C1 segment of cervical spinal cord (tissue), 14 donors: ENCODE measurements around the gene CFAP97D2.
"Not testable (repeated sequence)": the region's sequence is repeated elsewhere in the genome, so short reads cannot be mapped to it uniquely, and the experiment has no call there.

Source experiments
- DNase-seq, 14 donors: peaks; one replicate each; lab custom pipeline; 2025; lab: John Stamatoyannopoulos, UW

Gene CFAP97D2

GRCh38 chr13:114234645-114235421, 55.8 kb downstream of the CFAP97D2 start, which contains the start of gene CDC16:
Gene CDC16, plus strand, starts transcription at chr13:114234897. Its CDS starts 188 bp downstream, at chr13:114235085.
- peak; percentile 38 to 93 (median 86) for DNase-seq

DNA sequence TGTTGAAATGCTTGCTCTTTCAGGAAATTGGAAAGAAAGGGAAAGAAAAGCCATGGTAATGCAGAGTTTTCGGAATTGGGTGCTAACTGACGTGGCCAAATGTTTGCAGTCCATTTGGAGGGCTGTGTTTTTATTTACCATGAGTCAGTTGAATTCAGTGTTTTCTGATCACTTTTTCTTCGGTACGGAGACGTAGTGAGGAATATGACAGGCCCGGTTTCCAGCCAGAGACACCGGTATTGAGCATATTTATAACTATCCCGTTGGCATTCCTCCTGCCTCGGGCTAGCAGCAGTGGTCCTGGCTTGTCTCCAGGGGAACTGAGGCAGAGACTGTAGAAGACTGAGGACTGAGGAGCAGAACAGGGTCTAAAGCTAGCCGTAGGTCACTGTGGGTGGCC, 56.6 kb downstream of the CFAP97D2 start:
- peak in 1 of 14 donors; percentile 15 for DNase-seq

DNA sequence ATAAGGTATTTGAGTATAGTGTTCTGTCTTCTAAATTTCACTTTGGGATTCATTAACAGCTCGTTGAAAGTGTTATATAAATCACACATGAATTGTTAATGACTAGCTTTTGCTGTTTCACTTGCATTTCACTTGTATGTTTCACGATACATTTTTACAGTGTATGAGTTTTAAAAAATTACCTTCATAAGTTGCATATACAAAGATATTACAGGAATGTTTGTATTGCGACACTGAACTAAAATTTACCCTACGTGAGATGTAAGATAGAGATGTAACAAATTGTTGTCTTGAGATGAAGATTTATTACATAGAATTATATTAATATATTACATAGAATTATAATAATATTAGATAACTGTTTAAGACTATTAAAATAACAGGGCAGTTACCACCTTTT, 57.2 kb downstream of the CFAP97D2 start:
- no peak for DNase-seq

DNA sequence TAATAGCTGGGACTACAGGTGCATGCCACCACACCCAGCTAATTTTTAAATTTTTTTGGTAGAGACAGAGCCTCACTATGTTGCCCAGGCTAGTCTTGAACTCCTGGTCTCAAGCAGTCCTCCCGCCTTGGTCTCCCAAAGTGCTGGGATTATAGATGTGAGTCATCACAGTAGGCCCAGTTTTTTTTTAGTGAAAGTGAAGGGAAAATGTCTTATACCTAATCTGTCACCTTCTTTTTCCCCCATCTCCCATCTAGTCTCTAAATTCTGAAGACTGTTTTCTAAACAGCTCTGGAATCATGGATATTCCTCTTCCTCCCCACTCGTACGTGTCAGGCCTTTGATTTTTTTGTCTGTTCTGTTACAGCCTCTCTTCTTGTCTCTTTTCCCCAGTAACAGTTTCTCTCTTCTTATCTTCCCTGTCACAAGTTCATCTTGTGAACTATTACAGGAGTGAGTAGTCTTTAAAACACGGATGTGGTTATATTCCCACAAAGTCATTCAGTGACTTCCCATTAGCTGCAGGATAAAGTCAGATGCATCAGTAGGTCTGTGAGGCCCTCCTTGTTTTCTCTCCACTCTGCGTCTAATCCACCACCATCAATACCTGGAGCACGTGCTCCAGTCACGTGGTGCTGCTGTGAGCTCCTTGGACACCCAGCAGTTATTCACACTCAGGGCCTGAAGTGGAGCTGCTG, 58.5 kb downstream of the CFAP97D2 start:
- no peak for DNase-seq

DNA sequence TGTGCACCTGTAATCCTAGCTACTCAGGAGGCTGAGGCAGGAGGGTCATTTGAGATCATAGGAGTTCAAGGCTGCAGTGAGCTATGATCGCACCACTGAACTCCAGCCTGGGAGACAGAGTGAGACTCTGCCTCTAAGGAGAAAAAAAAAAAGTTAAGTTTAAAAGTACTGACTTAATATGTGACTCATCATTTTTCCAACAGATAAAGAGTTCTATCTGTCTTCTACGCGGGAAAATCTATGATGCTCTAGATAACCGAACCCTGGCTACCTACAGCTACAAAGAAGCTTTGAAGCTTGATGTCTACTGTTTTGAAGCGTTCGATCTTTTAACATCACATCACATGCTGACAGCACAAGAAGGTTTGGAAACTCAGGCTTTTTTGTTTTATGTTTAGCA, 62.9 kb downstream of the CFAP97D2 start:
- DNase-seq, result no peak

DNA sequence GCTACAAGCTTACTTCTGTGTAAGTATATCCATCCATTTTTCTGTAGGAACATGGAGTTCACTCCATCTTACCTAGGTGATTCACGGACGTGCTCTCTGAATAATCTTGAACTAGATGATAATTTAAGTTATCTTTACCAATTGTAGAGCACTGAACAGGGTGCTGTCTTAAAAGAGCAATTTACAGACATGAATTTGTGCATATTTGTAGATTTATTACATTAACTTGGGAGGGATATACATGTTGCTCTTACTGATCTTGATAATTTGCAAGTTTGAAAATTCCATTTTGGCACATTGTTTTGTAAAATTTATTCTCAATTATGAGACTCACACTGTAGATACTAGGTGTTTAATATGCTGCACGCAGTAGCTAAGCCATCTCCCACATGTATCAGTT, 64.9 kb downstream of the CFAP97D2 start:
- no peak for DNase-seq

DNA sequence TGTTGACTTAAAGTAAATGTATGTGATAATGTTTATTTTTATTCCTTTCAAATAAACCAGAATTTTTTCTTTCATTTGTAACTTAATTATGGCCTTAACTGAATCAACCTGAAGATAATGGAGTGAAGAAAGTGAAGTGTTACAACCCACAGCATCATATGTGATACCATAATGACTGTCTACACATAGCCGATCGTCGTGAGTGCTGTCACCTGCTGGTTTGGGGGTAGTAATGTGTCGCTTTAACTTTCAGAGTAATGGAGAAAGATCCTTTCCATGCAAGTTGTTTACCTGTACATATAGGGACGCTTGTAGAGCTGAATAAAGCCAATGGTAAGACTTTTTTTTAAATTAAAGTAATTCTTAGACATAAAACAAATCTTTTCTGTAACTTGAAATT, 65.6 kb downstream of the CFAP97D2 start:
- DNase-seq, result no peak

DNA sequence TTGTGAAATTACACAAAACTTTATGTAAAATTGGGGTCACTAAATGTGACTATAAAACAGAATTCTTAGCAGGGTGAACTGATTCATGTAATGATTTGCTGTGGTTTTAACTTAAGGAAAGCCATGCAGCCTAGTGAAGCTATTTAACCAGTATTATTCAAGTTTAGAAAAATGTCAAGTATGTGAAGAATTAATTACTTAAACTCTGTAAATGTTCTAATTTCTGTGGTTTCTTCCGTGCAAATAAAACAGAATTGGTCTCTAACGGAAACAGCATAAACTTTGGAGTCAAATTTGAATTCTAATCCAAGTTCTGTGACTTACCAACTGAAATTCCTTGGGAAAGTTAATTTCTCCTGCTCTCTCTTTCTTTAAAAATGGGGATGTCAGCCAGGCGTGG, 69.0 kb downstream of the CFAP97D2 start:
- no peak for DNase-seq

- DNase-seq, result no peak
Observed at GRCh38 chr13:114249077-114249476, 70.0 kb downstream of the CFAP97D2 start.

DNA sequence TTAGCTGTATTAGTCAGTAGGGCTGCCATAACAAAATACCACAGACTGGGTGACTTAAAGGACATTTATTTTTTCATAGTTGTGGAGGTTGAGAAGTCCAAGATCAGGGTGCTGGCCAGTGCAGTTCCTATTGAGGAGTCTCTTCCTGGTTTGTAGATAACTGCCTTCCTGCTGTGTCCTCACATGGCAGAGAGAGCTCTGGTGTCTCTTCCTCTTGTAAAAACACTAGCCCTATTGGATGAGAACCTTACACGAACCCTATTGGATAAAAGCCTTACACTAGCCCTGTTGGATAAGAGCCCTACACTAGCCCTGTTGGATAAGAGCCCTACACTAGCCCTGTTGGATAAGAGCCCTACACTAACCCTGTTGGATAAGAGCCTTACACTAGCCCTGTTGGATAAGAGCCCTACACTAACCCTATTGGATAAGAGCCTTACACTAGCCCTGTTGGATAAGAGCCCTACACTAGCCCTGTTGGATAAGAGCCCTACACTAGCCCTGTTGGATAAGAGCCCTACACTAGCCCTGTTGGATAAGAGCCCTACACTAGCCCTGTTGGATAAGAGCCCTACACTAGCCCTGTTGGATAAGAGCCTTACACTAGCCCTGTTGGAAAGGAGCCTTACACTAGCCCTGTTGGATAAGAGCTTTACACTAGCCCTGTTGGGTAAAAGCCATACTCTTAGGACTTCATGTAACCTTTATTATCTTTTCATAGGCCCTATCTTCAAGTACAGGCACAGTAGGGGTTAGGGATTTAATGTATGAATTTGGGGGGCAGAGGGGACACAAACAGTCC, 72.8 kb downstream of the CFAP97D2 start:
- DNase-seq, result not testable (repeated sequence)

GRCh38 chr13:114256547-114256946, 77.5 kb downstream of the CFAP97D2 start:
- DNase-seq, result no peak

DNA sequence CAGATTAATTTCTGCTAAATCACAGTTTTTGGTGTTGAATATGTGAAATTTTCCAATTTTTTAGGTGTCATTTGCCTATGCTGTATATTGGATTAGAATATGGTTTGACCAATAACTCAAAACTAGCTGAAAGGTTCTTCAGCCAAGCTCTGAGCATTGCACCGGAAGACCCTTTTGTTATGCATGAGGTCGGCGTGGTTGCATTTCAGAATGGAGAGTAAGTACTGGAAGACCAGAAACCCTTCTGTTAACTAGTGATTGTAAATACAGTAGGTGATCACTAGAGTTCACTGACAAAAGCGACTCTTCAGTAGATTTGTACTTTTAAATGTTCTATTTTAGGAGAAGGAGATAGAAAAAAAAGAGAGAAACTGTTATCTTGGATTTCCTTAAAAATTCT, 78.0 kb downstream of the CFAP97D2 start:
- no peak for DNase-seq

- no peak for DNase-seq
Observed at GRCh38 chr13:114258589-114258988, 79.5 kb downstream of the CFAP97D2 start.

DNA sequence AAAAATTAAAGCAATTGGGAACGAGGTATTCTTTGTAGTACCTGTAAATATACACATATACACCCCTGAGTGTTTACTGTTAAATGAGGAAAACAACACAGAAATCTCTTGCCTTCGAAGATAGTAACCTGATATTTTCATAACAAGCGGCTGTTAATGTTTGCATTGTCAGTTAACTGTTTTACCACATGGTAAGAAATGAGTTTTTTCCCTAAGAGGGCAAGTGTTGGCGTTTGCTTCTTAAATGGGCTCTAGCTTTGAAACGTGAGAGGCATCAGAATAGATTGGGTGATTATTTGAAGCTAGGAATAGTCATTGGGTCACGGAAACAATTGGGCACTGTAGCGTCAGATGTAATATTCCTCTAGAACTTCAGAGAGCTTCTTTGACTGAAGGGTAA, 80.3 kb downstream of the CFAP97D2 start:
- no peak for DNase-seq

DNA sequence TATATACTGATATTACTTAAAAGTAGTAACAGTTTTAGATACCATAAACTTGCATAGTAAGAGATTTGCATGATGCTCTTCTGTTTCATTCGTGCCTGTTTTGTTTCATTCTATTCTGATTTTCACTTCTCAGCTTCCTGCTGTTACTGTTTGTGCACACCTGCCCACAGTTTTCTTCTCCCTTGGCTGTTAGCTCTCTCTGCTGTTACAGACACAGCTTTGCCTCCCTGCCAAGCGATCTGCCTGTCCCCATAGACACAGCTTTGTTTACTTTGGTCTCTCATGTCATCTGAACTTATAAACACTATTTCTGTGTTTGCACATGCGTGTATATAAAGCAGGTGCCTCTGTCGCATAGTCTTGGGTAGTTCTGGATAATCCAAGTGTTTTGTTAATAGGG, 80.9 kb downstream of the CFAP97D2 start:
- DNase-seq, result no peak

DNA sequence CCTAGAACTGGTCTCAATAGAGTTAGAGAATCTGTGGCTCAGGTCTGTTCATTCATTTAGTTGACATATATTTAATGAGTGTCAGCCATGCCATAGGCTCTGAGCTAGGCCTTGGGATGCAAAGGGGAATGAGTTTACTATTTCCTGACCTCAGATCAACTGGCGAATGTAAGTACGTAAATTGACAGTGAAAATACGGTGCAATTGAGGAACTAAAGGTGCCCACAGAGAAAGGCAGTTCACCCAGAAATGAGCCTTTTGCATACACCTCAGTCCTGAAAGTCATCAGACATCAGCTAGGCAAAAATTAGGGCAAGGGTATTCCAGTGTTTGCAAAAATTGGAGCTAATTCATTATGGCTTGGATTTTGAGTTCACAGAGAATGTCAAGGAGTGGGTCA, 81.8 kb downstream of the CFAP97D2 start:
- no peak for DNase-seq

- no peak for DNase-seq
Observed at GRCh38 chr13:114261328-114261965, 82.4 kb downstream of the CFAP97D2 start.

DNA sequence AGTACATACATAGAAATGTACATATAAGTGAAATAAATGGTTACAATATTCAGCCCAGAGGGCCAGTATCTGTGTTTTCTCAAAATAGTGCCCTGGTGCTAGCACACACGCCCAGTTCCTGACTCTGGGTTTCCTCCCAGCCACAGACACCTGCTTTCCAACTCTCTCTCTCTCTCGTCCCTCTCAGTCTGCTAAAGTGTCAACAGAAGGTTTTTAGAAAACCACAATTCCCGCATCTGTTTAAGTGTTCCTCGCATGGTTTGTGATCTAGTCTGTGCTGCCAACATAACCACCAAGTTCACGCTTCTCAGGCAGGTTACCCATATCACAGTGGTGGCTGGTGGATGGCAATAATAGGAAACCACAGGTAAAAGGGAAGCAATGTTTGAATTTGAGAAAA, 84.5 kb downstream of the CFAP97D2 start:
- DNase-seq, result no peak

GRCh38 chr13:114264313-114264712, 85.3 kb downstream of the CFAP97D2 start:
- not testable (repeated sequence) for DNase-seq

DNA sequence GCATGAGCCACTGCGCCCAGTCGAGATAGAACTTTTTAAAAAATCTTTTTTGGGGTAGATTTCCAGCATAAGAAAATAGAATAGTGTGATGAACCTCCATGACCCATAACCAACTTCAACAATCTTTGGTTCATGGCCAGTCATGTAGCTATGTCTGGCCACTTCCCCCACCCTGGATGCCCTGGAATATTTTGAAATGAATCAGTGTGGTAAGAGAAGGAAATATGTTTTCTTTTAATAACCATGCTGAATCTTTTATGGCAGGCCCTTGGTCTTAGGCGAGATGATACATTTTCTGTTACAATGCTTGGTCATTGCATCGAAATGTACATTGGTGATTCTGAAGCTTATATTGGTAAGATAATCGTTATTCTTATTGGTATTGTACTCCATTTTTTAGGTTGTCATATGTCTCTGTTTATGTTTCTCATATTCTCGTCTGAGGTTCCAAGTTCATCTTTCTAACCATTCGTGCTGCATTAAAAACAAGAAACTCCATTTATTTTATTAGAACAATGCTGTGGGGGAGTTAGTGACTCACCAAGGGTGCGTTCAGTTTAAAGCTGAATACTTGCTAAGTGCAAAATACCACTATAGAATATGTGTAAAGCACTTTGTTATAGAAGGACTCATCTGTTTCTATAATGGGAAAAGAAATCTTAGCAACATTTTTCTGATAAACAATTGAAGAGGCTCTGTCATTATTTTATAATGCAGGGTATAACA, 86.0 kb downstream of the CFAP97D2 start:
- DNase-seq, result no peak

GRCh38 chr13:114266241-114266640, 87.2 kb downstream of the CFAP97D2 start:
- DNase-seq, result no peak
